GM10248 (cell line): Measurements from ENCODE around the gene NKAIN2.
"Not testable (repeated sequence)": the region's sequence is repeated elsewhere in the genome, so short reads cannot be mapped to it uniquely, and the experiment has no call there.

Source experiments
- CTCF ChIA-PET: fragments of 300-600 bp; sonication (Branson Sonifier 250); formaldehyde crosslinking; extraction: SDS; loops from one replicate; lab custom pipeline; 2021; ENCODE audit warnings: antibody characterized with exemption; lab: Yijun Ruan, JAX
- POLR2A ChIA-PET: fragments of 350-650 bp; sonication (Branson Sonifier 250); formaldehyde crosslinking; extraction: SDS; loops from one replicate; lab custom pipeline; 2020; ENCODE audit warnings: antibody characterized with exemption; lab: Yijun Ruan, JAX
- DNase-seq: peaks from one replicate; pipeline ENCODE4 v3.0.0; 2012; ENCODE audit errors: extremely low spot score
- TF ChIP-seq, protein P1 (sequence below): IDR thresholded peaks from 2 replicates; pipeline ENCODE4 v1.5.1; 2012; ENCODE audit warnings: mild to moderate bottlenecking, low read depth; ENCODE audit errors: extremely low read depth, missing control alignments, control extremely low read depth

Gene NKAIN2

DNA sequence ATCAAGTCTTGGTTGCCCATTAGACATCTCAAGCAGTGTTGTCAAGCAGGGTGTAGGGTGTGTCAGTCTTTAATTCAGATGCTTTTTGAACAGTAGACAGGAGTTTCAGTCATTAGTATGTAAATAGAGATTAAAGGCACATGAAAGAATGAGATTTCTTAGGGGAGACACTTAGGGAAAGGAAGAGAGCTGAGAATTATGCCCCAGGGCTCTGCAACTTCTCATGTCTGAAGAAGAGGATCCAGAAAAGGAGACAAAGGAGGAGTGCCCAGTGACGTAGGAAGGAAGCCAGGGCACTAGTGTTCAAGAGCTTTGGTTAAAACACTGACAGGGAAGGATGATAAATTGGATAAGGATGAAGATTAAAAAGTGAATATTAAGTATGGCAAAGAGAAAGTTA, 569.7 kb downstream of the NKAIN2 start:
- ChIA-PET POLR2A (no interaction called here), CTCF (no interaction called here)
- TF ChIP-seq, protein P1, sequence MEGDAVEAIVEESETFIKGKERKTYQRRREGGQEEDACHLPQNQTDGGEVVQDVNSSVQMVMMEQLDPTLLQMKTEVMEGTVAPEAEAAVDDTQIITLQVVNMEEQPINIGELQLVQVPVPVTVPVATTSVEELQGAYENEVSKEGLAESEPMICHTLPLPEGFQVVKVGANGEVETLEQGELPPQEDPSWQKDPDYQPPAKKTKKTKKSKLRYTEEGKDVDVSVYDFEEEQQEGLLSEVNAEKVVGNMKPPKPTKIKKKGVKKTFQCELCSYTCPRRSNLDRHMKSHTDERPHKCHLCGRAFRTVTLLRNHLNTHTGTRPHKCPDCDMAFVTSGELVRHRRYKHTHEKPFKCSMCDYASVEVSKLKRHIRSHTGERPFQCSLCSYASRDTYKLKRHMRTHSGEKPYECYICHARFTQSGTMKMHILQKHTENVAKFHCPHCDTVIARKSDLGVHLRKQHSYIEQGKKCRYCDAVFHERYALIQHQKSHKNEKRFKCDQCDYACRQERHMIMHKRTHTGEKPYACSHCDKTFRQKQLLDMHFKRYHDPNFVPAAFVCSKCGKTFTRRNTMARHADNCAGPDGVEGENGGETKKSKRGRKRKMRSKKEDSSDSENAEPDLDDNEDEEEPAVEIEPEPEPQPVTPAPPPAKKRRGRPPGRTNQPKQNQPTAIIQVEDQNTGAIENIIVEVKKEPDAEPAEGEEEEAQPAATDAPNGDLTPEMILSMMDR, result no peak
- DNase-seq, result no peak

DNA sequence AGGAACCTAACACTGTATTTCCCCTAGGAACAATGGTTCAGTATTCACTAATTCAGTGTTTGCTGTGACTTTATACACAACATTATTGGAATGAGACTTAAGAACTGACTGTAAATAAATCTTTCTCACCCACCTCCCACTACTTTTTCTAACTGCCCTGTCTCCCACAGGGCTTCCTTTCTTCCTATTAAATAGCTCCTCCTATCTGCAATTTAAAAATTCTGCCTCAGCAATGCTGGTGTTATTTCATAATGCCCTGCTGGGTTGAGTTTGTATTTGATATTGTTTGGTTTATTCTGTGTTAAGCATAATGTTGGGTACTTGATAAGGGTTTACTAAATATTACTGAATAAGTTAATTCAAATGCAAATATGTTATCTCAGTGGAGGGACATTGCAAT, 585.5 kb downstream of the NKAIN2 start:
- ChIA-PET POLR2A (no interaction called here), CTCF (interaction anchor here (0.7 to 1.2 kb wide), 2 partner anchors 10 to 587 kb away, joined by 3 to 4 read pairs; no protein-coding TSS in a partner anchor)
- DNase-seq, result no peak
- TF ChIP-seq, protein P1, result no peak

DNA sequence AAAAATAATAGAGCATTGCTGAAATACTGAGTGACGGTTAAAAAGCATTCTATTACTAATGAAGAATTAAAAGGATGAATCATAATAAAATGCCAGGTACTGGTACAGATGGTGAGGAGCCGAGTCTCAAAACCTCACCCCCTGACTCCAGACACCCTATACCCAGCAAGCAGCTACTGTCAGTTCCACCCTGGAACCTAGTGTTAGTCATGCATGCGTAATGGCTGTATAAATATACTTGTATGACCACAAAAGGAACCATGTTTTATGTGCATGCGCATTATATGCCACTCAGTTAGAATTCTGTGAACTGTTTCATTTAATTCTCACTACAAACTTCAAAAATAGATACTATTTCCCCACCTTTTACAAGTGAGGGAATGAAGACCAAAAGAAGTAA, 589.9 kb downstream of the NKAIN2 start:
- no peak for DNase-seq
- ChIA-PET CTCF (no interaction called here), POLR2A (no interaction called here)
- TF ChIP-seq, protein P1, result no peak

DNA sequence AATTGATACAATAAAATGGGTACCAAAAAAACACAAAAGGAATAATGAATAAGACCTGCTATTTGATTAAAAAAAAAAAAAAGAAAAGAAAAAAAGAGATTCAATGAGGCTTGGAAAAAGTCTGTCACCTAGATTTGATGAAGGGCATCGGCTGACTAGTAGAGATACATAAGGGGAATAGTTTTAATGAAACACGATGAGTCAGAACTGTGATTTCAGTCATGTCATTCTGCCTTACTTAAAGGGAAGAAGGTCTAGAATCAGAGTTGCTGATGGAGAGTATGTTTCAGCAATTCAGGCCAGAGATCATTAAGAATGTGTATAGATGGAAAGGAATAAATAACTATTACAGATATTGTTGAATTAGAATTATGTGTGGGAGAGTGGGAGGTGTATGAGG, 592.7 kb downstream of the NKAIN2 start:
- no peak for DNase-seq
- POLR2A ChIA-PET, result no interaction called here
- CTCF ChIA-PET, result no interaction called here
- TF ChIP-seq, protein P1, result no peak

DNA sequence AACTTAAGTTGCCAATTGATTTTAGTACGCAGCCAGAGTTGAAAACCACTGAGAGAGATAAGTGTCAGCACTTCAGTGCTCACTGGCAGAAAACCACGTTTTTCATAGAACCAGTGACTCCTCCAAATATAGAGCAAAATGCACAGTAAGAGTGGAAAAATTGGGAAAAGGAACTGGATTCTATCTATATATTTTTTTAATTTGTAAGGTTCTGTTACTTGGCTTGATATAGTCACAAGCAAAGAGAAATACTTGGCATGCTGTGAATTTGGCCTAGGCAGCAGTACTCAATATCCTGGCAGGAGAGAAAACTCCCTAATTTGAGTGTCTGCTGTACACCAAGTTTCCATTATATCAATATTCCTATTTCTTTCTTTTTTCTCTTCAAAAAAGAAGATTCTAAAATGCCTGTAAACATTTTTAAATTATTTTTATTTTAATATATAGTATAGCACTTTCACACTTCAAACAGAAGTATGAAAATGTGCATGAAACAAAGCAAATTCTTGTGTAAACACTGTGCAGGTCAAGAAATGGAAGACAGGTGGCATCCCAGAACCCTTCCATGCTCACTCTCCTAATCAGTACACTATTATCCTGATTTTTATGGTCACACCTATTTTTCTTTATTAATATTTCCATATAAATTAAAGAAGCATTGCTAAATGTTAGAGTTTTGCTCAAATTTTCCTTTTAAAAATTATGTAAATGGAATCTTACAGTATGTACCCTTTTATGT, 596.8 kb downstream of the NKAIN2 start:
- DNase-seq, result no peak
- CTCF ChIA-PET, result no interaction called here

DNA sequence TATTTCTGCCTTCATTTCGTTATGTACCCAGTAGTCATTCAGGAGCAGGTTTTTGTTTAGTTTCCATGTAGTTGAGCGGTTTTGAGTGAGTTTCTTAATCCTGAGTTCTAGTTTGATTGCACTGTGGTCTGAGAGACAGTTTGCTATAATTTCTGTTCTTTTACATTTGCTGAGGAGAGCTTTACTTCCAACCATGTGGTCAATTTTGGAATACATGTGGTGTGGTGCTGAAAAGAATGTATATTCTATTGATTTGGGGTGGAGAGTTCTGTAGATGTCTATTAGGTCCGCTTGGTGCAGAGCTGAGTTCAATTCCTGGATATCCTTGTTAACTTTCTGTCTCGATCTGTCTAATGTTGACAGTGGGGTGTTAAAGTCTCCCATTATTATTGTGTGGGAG, 606.8 kb downstream of the NKAIN2 start:
- POLR2A ChIA-PET, DNase-seq, CTCF ChIA-PET: not testable (repeated sequence)

More for the DNA sequence above, 596.8 kb downstream of the NKAIN2 start:
- TF ChIP-seq, protein P1, result no peak
- POLR2A ChIA-PET, result no interaction called here

DNA sequence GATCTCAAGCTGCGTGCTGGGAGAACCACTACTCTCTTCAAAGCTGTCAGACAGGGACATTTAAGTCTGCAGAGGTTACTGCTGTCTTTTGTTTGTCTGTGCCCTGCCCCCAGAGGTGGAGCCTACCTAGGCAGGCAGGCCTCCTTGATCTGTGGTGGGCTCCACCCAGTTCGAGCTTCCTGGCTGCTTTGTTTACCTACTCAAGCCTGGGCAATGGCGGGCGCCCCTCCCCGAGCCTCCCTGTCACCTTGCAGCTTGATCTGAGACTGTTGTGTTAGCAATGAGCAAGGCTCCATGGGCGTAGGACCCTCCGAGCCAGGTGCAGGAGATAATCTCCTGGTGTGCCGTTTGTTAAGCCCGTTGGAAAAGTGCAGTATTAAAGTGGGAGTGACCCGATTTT, 609.0 kb downstream of the NKAIN2 start:
- DNase-seq, POLR2A ChIA-PET, CTCF ChIA-PET: not testable (repeated sequence)

DNA sequence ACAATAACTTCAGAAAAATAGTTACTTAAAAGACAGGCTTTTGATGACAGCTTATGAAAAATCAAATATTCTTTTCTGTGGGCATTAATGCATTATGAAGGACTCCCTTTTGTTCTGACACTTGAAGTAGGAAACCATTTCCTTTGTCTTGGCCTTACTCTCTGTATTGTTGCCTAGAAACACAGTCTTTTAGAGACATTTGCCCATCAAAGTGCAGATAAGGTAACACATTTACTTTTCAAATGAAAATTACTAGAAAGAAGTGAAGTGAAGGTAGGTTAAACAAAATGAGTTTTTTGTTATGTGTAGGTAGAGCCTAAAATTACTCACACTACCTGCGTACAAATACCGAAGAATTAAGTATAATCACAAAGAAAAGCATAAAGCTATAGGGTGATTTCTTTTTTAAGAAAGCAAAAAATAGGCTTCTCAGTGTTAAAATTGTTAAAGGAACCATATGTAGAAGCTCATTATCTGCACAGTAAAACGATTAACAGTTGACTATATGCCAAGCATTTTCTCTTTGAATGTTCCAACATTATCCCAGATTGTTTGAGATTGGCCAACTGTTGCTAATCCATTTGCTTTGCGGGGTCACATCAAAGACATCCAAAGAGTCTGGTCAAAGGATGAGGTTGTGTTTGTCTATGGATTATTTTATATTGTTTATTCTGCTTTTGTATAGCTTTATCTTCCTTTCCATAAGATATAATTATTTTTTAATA, 616.6 kb downstream of the NKAIN2 start:
- ChIA-PET POLR2A (no interaction called here), CTCF (no interaction called here)
- DNase-seq, result no peak
- TF ChIP-seq, protein P1, result no peak
